Activated gamma-delta T cell treated with Interleukin-2 at 50 U/mL for 16 hours (primary cell): ENCODE data around the gene AGO1.
"Not testable (repeated sequence)": the region's sequence is repeated elsewhere in the genome, so short reads cannot be mapped to it uniquely, and the experiment has no call there.

Experiments
- DNase-seq: peaks from one replicate; pipeline ENCODE4 v3.0.0-alpha.2; 2020

AGO1 gene

GRCh38 chr1:35870651-35871309, 12.2 kb upstream of the AGO1 start:
- no peak for DNase-seq

GRCh38 chr1:35873243-35873750, 9.7 kb upstream of the AGO1 start:
- no peak for DNase-seq

DNA sequence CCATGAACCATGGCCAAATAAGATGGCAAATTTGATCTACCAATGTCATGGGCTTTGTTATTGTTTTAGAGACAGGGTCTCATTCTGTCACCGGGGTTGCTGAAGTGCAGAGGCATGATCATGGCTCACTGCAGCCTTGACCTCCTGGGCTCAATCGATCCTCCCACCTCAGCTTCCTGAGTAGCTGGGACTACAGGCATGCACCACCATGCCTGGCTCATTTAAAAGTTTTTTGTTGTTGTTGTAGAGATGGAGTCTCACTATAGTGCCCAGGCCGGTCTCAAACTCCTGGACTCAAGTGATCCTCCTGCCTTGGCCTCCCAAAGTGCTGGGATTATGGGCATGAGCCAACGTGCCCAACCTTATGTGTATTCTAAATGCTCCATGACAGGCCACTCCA, 8.9 kb upstream of the AGO1 start:
- DNase-seq, result not testable (repeated sequence)

DNA sequence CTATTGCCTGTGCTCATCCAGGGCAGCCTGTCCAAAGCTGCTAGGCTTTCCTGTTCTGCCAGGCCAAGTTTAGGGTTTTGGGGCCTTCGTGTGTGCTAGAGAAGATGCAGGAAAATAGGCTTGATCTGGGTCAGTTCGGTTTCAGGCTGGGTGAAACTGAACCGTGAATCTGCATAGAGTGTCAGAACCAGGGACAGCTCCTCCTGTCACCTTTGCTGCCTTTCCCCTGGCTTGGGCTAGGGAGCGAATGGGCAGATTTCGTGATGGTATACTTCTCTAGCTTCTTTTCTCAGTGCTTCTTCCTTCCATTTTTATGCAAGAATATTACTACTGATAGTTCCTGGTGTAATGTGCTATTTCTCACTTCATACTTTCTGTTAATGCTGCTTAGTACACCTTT, 6.0 kb upstream of the AGO1 start:
- DNase-seq, result no peak

- DNase-seq, result no peak
Observed at GRCh38 chr1:35881850-35882273, 1.1 kb upstream of the AGO1 start.

DNA sequence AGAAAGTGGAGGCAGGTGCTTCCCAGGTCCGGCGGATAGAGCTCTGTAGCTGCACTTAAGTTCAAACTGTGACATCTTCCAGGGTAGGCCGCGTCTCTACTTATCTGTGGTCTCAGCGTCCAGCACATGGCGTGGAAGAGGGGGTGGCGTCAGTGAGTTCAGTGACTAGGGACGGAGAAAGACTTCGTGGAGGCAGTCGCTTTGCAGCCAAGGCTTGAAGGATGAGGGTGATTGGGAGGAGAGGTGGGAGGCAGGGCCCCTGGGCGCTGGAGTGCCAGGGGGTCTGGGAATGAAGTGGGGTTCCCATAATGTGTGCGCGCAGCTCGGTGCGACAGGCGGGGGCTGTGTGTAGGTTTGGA, 444 bp upstream of the AGO1 start:
- no peak for DNase-seq

- DNase-seq, result peak; percentile 20
Observed at GRCh38 chr1:35883635-35884101, 659 bp downstream of the AGO1 start.

DNA sequence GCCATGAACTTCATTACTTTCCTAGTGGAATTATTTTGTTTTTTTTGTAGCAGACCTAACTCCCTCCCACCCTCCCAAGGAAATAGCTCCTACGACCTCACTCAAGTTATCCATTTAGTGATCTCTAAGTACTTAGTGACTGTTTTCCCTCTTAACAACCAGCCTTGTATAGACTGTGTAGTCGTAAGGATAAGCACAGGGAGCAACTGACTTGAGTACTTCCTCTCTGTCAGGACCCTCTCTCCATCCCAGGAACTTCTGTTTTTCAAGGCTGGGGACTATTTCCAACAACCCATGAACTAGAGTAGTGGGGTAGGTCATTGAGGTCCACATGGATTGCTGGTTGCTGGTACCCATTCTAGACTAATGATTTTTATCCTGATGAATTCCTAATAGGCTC, 1.9 kb downstream of the AGO1 start:
- DNase-seq, result no peak

DNA sequence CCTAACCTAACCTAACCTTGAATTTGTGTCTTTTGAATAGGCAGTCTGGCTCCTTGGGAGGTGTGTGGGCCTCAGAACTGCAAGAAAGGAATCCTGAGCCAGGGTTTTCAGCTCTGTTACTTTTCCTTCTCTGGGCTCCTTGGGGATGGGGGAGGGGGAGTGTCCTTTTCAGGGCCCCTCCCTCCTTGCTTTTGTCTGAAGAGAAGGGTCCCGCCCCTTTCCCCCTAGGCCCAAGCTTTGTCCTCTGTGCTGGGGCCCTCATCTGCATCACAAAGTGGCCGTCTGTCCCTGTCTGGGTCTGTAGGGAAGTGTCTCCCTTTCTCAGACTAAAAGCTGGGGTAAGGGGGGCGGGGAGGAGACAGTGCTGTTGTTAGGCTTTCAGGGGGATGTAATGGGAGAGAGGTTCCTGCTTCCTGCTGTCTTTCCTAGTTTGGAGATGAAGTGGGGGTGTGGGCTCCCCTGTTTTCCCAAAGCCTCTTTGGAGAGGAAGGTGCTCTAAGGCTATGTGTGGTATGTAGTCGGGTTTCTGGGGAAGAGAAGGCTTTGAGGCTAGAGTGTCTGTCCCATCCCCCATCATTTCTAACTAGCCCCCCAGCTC, 3.1 kb downstream of the AGO1 start:
- DNase-seq, result no peak

- DNase-seq, result no peak
Observed at GRCh38 chr1:35886577-35887431, 3.8 kb downstream of the AGO1 start.

GRCh38 chr1:35887508-35887907, 4.5 kb downstream of the AGO1 start:
- no peak for DNase-seq

DNA sequence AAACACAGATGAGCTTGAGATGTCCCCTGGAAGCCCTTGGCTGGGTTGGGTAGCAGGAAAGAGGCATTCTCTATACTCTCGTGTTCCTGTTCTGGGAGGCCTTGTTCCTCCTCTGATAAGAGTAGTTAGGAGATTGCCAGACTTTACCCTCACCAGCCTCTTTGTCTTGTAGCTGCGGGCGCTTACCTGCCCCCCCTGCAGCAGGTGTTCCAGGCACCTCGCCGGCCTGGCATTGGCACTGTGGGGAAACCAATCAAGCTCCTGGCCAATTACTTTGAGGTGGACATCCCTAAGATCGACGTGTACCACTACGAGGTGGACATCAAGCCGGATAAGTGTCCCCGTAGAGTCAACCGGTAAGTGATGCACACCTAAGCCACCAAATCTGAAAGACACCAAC, 5.2 kb downstream of the AGO1 start:
- no peak for DNase-seq

DNA sequence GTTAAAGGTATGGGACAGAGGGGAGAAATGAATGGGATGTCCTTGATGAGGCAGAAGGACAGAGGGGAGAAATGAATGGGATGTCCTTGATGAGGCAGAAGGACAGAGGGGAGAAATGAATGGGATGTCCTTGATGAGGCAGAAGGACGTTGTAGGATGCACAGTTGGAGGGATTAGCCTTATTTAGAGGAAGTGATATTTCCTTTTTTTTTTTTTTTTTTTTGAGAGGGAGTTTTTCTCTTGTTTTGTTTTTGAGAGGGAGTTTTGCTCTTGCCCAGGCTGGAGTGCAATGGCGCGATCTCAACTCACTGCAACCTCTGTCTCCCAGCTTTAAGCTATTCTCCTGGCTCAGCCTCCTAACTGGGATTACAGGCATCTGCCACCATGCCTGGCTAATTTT, 6.0 kb downstream of the AGO1 start:
- DNase-seq, result not testable (repeated sequence)

DNA sequence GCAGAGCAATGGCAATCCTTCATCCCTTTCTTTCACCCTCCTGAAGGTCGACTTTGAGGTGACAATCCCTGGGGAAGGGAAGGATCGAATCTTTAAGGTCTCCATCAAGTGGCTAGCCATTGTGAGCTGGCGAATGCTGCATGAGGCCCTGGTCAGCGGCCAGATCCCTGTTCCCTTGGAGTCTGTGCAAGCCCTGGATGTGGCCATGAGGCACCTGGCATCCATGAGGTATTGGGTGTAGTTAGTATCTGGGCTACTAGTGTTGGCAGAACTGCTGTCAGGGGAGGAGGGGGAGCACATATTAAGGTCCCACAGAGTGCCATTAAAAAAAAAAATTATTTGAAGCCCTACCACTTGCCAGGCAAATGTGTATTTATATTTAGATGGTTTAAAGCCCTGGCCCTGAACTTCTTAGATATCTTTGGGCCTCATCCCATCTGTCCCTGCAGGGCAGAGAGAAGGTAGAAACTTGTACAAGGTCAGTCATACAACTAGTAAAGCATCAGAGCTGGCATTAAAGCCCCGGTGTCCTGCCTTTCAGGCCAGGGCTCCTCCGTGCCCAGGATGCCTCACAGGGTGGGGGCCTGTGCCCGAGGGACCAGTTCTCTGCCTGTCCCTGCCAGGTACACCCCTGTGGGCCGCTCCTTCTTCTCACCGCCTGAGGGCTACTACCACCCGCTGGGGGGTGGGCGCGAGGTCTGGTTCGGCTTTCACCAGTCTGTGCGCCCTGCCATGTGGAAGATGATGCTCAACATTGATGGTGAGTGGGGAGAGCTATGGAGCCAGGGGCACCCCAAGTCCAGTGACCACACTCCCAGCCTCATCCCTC, 10.3 kb downstream of the AGO1 start:
- DNase-seq, result no peak

GRCh38 chr1:35894183-35894582, 11.2 kb downstream of the AGO1 start:
- DNase-seq, result no peak

DNA sequence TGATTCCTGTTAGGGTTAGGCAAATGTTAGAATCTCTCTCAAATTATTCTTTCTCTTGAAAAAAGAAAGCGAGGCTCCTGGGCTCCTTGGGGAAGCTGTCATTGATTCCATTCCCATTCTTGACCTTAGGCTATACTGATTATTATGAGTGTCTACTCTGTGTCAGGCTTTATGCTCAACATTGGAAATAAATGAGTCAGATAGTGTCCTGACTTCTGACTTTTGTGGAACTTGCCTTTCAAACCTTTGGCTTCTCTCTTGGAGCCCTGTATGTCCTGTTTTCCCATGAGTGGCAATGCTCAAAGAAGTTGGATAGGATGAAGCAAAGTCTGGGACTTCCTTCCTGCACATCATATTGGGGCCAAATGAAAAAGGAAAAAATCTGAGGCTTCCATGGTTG, 11.6 kb downstream of the AGO1 start:
- DNase-seq, result no peak

GRCh38 chr1:35899941-35900340, 16.9 kb downstream of the AGO1 start:
- no peak for DNase-seq

DNA sequence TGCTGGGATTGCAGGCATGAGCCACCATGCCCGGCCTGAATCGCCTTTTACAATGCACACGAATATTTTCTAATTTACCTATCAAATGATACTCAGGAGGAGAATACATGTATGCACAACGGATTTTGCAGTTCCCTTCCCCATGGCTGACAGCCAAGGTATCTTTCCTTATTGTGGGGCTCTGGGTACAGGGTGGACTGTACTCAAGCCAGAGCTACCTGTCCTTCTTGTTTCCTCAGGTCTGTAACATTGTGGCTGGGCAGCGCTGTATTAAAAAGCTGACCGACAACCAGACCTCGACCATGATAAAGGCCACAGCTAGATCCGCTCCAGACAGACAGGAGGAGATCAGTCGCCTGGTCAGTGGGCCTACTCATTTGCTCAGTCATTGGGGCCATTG, 18.2 kb downstream of the AGO1 start:
- DNase-seq, result no peak

- no peak for DNase-seq
Observed at GRCh38 chr1:35902671-35903070, 19.7 kb downstream of the AGO1 start.

- no peak for DNase-seq
Observed at GRCh38 chr1:35914717-35915116, 31.7 kb downstream of the AGO1 start.

GRCh38 chr1:35915693-35916092, 32.7 kb downstream of the AGO1 start:
- no peak for DNase-seq

- DNase-seq, result no peak
Observed at GRCh38 chr1:35923791-35924221, 40.8 kb downstream of the AGO1 start.

- DNase-seq, result no peak
Observed at GRCh38 chr1:35924838-35925237, 41.8 kb downstream of the AGO1 start.
